SK-N-SH (cell line): ENCODE measurements around the gene DZIP1. TPM values are rescaled to one million over a fixed set of nuclear protein-coding genes. Genes with fewer than 3 reads are reported as not detected.

Experiments
- CTCF ChIA-PET: fragments of 300-600, 350-600 bp; formaldehyde crosslinking; extraction: SDS; loops from one replicate; lab custom pipeline; 2021; lab: Yijun Ruan, JAX
- POLR2A ChIA-PET: fragments of 350-600 bp; sonication (Branson Sonifier 250); formaldehyde crosslinking; extraction: SDS; loops from one replicate; lab custom pipeline; 2020; ENCODE audit warnings: antibody characterized with exemption, inconsistent platforms; lab: Yijun Ruan, JAX
- DNase-seq: peaks from one replicate; pipeline ENCODE4 v3.0.0; 2012
- H2AFZ ChIP-seq: fragments of 200-600 bp; sonication (generic); 2 replicates; pipeline ENCODE4 v1.8.1; 2016; ENCODE audit warnings: antibody characterized with exemption, mild to moderate bottlenecking, low read depth
- H3F3A ChIP-seq: fragments of 200-600 bp; sonication (generic); replicated peaks from 2 replicates; pipeline ENCODE3; 2016; ENCODE audit warnings: antibody characterized with exemption, mild to moderate bottlenecking; ENCODE audit not compliant: insufficient read depth
- H3K27ac ChIP-seq, 2 experiments: fragments of 200-500 bp in 1 of 2; fragments of 200-600 bp in 1 of 2; sonication (Bioruptor generic) in 1 of 2; sonication (generic), shearing (Covaris generic) in 1 of 2; 2 replicates each; pipeline versions ENCODE4 v1.5.1 to v1.6.1; 2014 to 2016; ENCODE audit warnings: low read depth in 2 of 2, inconsistent platforms in 1 of 2, low read length in 1 of 2, mild to moderate bottlenecking in 1 of 2, mixed read lengths in 1 of 2
- H3K27me3 ChIP-seq: fragments of 200-600 bp; sonication (generic), shearing (Covaris generic); 2 replicates; pipeline ENCODE4 v1.6.1; 2016; ENCODE audit warnings: mixed run types; ENCODE audit not compliant: insufficient read depth
- H3K36me3 ChIP-seq, 2 experiments: fragments of 200-500 bp in 1 of 2; fragments of 200-600 bp in 1 of 2; sonication (Bioruptor generic) in 1 of 2; sonication (generic) in 1 of 2; replicated peaks in 1 of 2; 2 replicates each; pipeline versions ENCODE3 to v1.5.1; 2014 to 2016; ENCODE audit warnings: low read length in 1 of 2, mild to moderate bottlenecking in 1 of 2; ENCODE audit not compliant: insufficient read depth in 2 of 2, control insufficient read depth in 1 of 2
- H3K4me1 ChIP-seq, 2 experiments: fragments of 200-500 bp in 1 of 2; fragments of 200-600 bp in 1 of 2; sonication (Bioruptor generic) in 1 of 2; sonication (generic), shearing (Covaris generic) in 1 of 2; 2 replicates each; pipeline versions ENCODE4 v1.5.1 to v1.6.1; 2014 to 2016; ENCODE audit warnings: low read depth in 1 of 2, low read length in 1 of 2, mixed run types in 1 of 2; ENCODE audit not compliant: insufficient read depth in 2 of 2, control insufficient read depth in 1 of 2
- H3K4me2 ChIP-seq: fragments of 200-600 bp; sonication (generic), shearing (Covaris generic); 2 replicates; pipeline ENCODE4 v1.6.1; 2017; ENCODE audit warnings: mixed run types
- H3K4me3 ChIP-seq, 2 experiments: fragments of 200-500 bp in 1 of 2; fragments of 200-600 bp in 1 of 2; sonication (Bioruptor generic) in 1 of 2; sonication (generic), shearing (Covaris generic) in 1 of 2; 2 replicates each; pipeline versions ENCODE4 v1.5.1 to v1.8.1; 2014 to 2016; ENCODE audit warnings: low read depth in 2 of 2, inconsistent platforms in 1 of 2, low read length in 1 of 2, mild to moderate bottlenecking in 1 of 2, mixed read lengths in 1 of 2, moderate library complexity in 1 of 2
- H3K79me2 ChIP-seq: fragments of 200-600 bp; sonication (generic); 2 replicates; pipeline ENCODE4 v1.8.1; 2017; ENCODE audit warnings: mild to moderate bottlenecking; ENCODE audit not compliant: insufficient read depth
- H3K9ac ChIP-seq: fragments of 200-600 bp; sonication (generic); 2 replicates; pipeline ENCODE4 v1.6.1; 2017; ENCODE audit warnings: mixed run types
- H3K9me2 ChIP-seq: fragments of 200-600 bp; sonication (generic); 2 replicates; pipeline ENCODE4 v1.6.1; 2017; ENCODE audit warnings: mixed run types
- H3K9me3 ChIP-seq: fragments of 200-600 bp; sonication (generic); 2 replicates; pipeline ENCODE4 v1.6.1; 2017; ENCODE audit warnings: mixed run types, mild to moderate bottlenecking, moderate library complexity
- H4K20me1 ChIP-seq: fragments of 200-600 bp; sonication (generic); 2 replicates; pipeline ENCODE4 v1.6.1; 2017; ENCODE audit warnings: mild to moderate bottlenecking, mixed run types; ENCODE audit not compliant: insufficient read depth
- ELF1 ChIP-seq: IDR thresholded peaks from 2 replicates; pipeline ENCODE4 v1.4.0; 2012
- EP300 ChIP-seq, 2 experiments: IDR thresholded peaks; 2 replicates each; pipeline versions ENCODE4 v1.4.0 to v1.6.1; 2012; ENCODE audit warnings: borderline replicate concordance in 1 of 2, low read depth in 1 of 2, low read length in 1 of 2
- GABPA ChIP-seq: IDR thresholded peaks from 2 replicates; pipeline ENCODE4 v1.4.0; 2012; ENCODE audit warnings: low read depth, mild to moderate bottlenecking
- JUND ChIP-seq: IDR thresholded peaks from 2 replicates; pipeline ENCODE4 v1.4.0; 2012
- NFIC ChIP-seq: IDR thresholded peaks from 2 replicates; pipeline ENCODE4 v1.4.0; 2012; ENCODE audit warnings: borderline replicate concordance
- NRF1 ChIP-seq: IDR thresholded peaks from 2 replicates; pipeline ENCODE4 v1.6.1; 2012; ENCODE audit warnings: low read depth, mild to moderate bottlenecking, low read length
- PBX3 ChIP-seq: IDR thresholded peaks from 2 replicates; pipeline ENCODE4; 2012
- RAD21 ChIP-seq: IDR thresholded peaks from 2 replicates; pipeline ENCODE4 v1.6.1; 2012; ENCODE audit warnings: mild to moderate bottlenecking, low read length
- SIN3A ChIP-seq: IDR thresholded peaks from 2 replicates; pipeline ENCODE4 v1.6.1; 2012; ENCODE audit warnings: low read depth, mild to moderate bottlenecking, low read length, moderate library complexity, borderline replicate concordance
- WGBS: methylation state at CpG from one replicate; pipeline ENCODE4 v1.1.6; 2017; ENCODE audit warnings: low lambda C conversion rate; 5-methylcytosine and 5-hydroxymethylcytosine counted together
- polyA plus RNA-seq, 3 experiments: library from polyadenylated mRNA; depleted of rRNA; stranded (reverse); fragments of >200 nt; gene quantifications; 2 replicates each; pipeline ENCODE4 v1.2.3, GENCODE V29; 2012
- TF ChIP-seq, protein P1 (sequence below): fragments of 150-350 bp; IDR thresholded peaks from 2 replicates; pipeline ENCODE4 v1.6.1; 2017; ENCODE audit warnings: antibody characterized with exemption, low read length, low read depth, borderline replicate concordance

The DZIP1 gene
- polyA plus RNA-seq, 1 of the 3 experiments (the other 2 are of a cell fraction): 15.0 TPM

DNA sequence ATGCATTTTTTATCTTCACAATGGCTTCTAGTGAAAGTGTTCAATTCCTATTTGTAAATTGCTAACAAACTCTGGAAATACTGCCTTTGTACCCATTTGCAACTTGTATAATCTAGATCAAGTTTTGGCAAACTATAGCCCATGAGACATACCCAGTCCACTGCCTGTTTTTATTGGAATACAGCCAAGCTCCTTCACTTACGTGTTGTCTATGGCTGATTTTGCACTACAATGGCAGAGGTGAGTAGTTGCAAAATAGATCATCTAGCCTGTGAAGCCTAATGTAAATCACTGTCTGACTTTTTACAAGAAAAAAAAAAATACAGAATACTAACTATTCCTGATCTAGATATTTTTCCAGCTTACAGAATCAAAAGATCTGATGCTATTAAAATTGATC, 37.1 kb downstream of the DZIP1 start:
- no peak overlapping the region for H3K4me3 ChIP-seq
- no peak overlapping the region for H3K9ac ChIP-seq
- H2AFZ ChIP-seq: no peak overlapping the region
- no peaks in the 10 kb centered on the region for H3K79me2 ChIP-seq
- no peak overlapping the region for H3K27ac ChIP-seq
- no peak overlapping the region for H3K4me2 ChIP-seq
- 15% methylated on average over 1 of the region's 1 CpG for WGBS
- peaks cover 5% of the 10 kb centered on the region for H3F3A ChIP-seq
- CTCF ChIA-PET: no interaction called here
- H3K9me2 ChIP-seq: no peaks in the 10 kb centered on the region
- H3K9me3 ChIP-seq: no peaks in the 10 kb centered on the region
- POLR2A ChIA-PET: no interaction called here
- H4K20me1 ChIP-seq: no peaks in the 10 kb centered on the region
- H3K36me3 ChIP-seq: peaks cover 39 to 76% of the 10 kb centered on the region in 2 experiments
- DNase-seq: no peak
- no peak for TF ChIP-seq EP300 (IDR thresholded peaks at IDR 0.05; ENCODE audit: borderline replicate concordance in 1 of 2, low read depth in 1 of 2, low read length in 1 of 2)
- peak; percentile 72 for TF ChIP-seq NFIC
- TF ChIP-seq ELF1: no peak
- no peak for TF ChIP-seq JUND
- H3K27me3 ChIP-seq: no peaks in the 10 kb centered on the region
- peaks cover 5 to 6% of the 10 kb centered on the region in 2 experiments; a peak in 2 of 4 replicates for H3K4me1 ChIP-seq

- 93% methylated on average over 3 of the region's 3 CpGs for whole genome bisulfite sequencing
- CTCF ChIA-PET: no interaction called here
These were observed 38.9 kb downstream of the DZIP1 start for GRCh38 chr13:95605448-95606125.

More at GRCh38 chr13:95605448-95606125, 38.9 kb downstream of the DZIP1 start:
- peaks cover 5% of the 10 kb centered on the region for H3F3A ChIP-seq
- POLR2A ChIA-PET: no interaction called here
- no peak for DNase-seq
- H3K4me2 ChIP-seq: no peak overlapping the region
- no peak overlapping the region for H3K27ac ChIP-seq
- H3K79me2 ChIP-seq: no peaks in the 10 kb centered on the region
- no peak overlapping the region for H3K9ac ChIP-seq
- TF ChIP-seq GABPA (no peak), SIN3A (no peak), PBX3 (no peak), RAD21 (no peak), NRF1 (no peak)
- TF ChIP-seq, protein P1, sequence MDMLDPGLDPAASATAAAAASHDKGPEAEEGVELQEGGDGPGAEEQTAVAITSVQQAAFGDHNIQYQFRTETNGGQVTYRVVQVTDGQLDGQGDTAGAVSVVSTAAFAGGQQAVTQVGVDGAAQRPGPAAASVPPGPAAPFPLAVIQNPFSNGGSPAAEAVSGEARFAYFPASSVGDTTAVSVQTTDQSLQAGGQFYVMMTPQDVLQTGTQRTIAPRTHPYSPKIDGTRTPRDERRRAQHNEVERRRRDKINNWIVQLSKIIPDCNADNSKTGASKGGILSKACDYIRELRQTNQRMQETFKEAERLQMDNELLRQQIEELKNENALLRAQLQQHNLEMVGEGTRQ: no peak
- no peaks in the 10 kb centered on the region for H3K27me3 ChIP-seq
- no peak overlapping the region for H3K4me3 ChIP-seq
- no peaks in the 10 kb centered on the region for H3K9me3 ChIP-seq
- peaks cover 5 to 6% of the 10 kb centered on the region in 2 experiments; a peak in 2 of 4 replicates for H3K4me1 ChIP-seq
- H3K9me2 ChIP-seq: no peaks in the 10 kb centered on the region
- peaks cover 35 to 77% of the 10 kb centered on the region in 2 experiments for H3K36me3 ChIP-seq
- no peaks in the 10 kb centered on the region for H4K20me1 ChIP-seq
- no peak overlapping the region for H2AFZ ChIP-seq
